SK-N-SH treated with all-trans-retinoic acid at 6 μM for 48 hours (cell line): ENCODE data around the gene NPRL2.

ENCODE experiments used
- ARNTL ChIP-seq: fragments of 450-650 bp; formaldehyde crosslinking; IDR thresholded peaks from 2 replicates; pipeline ENCODE4 v1.5.0; 2020; ENCODE audit warnings: low read depth, mild to moderate bottlenecking, moderate library complexity, borderline replicate concordance
- BACH2 ChIP-seq: fragments of 250-450 bp; sonication (Bioruptor Pico); IDR thresholded peaks from 2 replicates; pipeline ENCODE4 v1.9.0; 2021; ENCODE audit warnings: mild to moderate bottlenecking, borderline replicate concordance
- ESRRG ChIP-seq: fragments of 250-450 bp; sonication (Bioruptor Pico); IDR thresholded peaks from 2 replicates; pipeline ENCODE4 v1.6.1; 2021; ENCODE audit warnings: mild to moderate bottlenecking
- RARB ChIP-seq: fragments of 250-450 bp; sonication (Bioruptor Pico); IDR thresholded peaks from 2 replicates; pipeline ENCODE4 v1.8.0; 2021; ENCODE audit warnings: mild to moderate bottlenecking, moderate library complexity
- SNAI2 ChIP-seq: fragments of 250-450 bp; sonication (Bioruptor Pico); IDR thresholded peaks from 2 replicates; pipeline ENCODE4 v1.5.0; 2020; ENCODE audit warnings: mild to moderate bottlenecking, moderate library complexity
- TCF4 ChIP-seq: fragments of 250-450 bp; sonication (Bioruptor Pico); IDR thresholded peaks from 2 replicates; pipeline ENCODE4 v1.8.0; 2021; ENCODE audit warnings: mild to moderate bottlenecking, moderate library complexity, borderline replicate concordance
- TOX ChIP-seq: fragments of 250-450 bp; sonication (Bioruptor Pico); IDR thresholded peaks from 2 replicates; pipeline ENCODE4 v1.8.0; 2021; ENCODE audit warnings: mild to moderate bottlenecking, moderate library complexity, borderline replicate concordance
- ZC3H10 ChIP-seq: fragments of 250-450 bp; sonication (Bioruptor Pico); IDR thresholded peaks from 2 replicates; pipeline ENCODE4 v1.5.1; 2021; ENCODE audit warnings: mild to moderate bottlenecking, moderate library complexity
- ZFP30 ChIP-seq: fragments of 450-650 bp; formaldehyde crosslinking; IDR thresholded peaks from 2 replicates; pipeline ENCODE4 v1.5.0; 2022; ENCODE audit warnings: mild to moderate bottlenecking, moderate library complexity
- ZNF565 ChIP-seq: fragments of 450-650 bp; formaldehyde crosslinking; conservative IDR thresholded peaks from 2 replicates; pipeline ENCODE4 v1.5.0; 2020; ENCODE audit warnings: low read depth, mild to moderate bottlenecking, moderate library complexity
- TF ChIP-seq, protein P1 (sequence below): fragments of 250-450 bp; sonication (Bioruptor Pico); IDR thresholded peaks from 2 replicates; pipeline ENCODE4 v1.8.0; 2020; ENCODE audit warnings: mild to moderate bottlenecking, moderate library complexity, borderline replicate concordance
- TF ChIP-seq, protein P2 (sequence below): fragments of 250-450 bp; sonication (Bioruptor Pico); IDR thresholded peaks from 2 replicates; pipeline ENCODE4 v1.5.1; 2020; ENCODE audit warnings: low read depth, mild to moderate bottlenecking, moderate library complexity

DNA sequence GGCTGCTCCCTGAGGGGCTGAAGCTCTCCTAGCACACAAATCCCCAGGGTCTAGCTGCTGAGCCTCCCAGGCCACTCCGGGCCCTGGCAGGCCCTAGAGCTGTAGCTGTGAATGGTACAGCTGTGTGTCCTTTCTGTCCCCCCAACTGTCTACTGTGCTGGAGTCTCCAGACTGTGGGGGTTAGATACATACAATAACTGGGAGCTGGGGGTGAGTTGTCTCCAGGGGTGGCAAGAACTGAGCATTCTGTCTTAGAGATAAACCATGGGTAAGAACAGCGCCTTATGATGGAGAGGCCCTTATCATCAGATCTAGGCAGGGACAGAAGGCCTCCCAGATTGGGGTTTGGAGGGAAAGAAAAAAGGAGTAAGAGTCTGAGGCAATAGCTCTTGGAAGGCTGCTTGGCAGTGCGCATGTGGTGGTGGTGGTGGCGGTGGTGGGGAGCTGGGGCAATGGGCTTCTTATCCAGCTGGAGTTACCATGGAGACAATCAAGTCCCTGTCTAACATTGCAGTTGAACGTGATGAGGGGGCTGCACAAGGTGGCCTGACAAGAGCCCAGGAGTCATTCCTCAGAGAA lies 3.7 kb upstream of the NPRL2 start:
- TF ChIP-seq, protein P1, sequence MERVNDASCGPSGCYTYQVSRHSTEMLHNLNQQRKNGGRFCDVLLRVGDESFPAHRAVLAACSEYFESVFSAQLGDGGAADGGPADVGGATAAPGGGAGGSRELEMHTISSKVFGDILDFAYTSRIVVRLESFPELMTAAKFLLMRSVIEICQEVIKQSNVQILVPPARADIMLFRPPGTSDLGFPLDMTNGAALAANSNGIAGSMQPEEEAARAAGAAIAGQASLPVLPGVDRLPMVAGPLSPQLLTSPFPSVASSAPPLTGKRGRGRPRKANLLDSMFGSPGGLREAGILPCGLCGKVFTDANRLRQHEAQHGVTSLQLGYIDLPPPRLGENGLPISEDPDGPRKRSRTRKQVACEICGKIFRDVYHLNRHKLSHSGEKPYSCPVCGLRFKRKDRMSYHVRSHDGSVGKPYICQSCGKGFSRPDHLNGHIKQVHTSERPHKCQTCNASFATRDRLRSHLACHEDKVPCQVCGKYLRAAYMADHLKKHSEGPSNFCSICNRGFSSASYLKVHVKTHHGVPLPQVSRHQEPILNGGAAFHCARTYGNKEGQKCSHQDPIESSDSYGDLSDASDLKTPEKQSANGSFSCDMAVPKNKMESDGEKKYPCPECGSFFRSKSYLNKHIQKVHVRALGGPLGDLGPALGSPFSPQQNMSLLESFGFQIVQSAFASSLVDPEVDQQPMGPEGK (CRISPR knock-in tag), result no peak
- TF ChIP-seq ZNF565 (CRISPR knock-in tag), result no peak
- no peak for TF ChIP-seq ZFP30 (CRISPR knock-in tag)
- TF ChIP-seq ARNTL (CRISPR knock-in tag), result no peak
- TF ChIP-seq ESRRG (CRISPR knock-in tag), result no peak
- no peak for TF ChIP-seq TCF4 (CRISPR knock-in tag)
- no peak for TF ChIP-seq RARB
- TF ChIP-seq, protein P2, sequence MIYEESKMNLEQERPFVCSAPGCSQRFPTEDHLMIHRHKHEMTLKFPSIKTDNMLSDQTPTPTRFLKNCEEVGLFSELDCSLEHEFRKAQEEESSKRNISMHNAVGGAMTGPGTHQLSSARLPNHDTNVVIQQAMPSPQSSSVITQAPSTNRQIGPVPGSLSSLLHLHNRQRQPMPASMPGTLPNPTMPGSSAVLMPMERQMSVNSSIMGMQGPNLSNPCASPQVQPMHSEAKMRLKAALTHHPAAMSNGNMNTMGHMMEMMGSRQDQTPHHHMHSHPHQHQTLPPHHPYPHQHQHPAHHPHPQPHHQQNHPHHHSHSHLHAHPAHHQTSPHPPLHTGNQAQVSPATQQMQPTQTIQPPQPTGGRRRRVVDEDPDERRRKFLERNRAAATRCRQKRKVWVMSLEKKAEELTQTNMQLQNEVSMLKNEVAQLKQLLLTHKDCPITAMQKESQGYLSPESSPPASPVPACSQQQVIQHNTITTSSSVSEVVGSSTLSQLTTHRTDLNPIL (CRISPR knock-in tag), result no peak
- TF ChIP-seq ZC3H10, result no peak
- no peak for TF ChIP-seq TOX (CRISPR knock-in tag)
- no peak for TF ChIP-seq BACH2 (CRISPR knock-in tag)
- no peak for TF ChIP-seq SNAI2 (CRISPR knock-in tag)
